HG03342 (cell line): Measurements from ENCODE around the gene CFP.

ENCODE experiments used
- ATAC-seq: cut with Tn5 transposase; IDR thresholded peaks from one replicate; pipeline ENCODE4 v1.9.1; 2021; ENCODE audit warnings: mild to moderate bottlenecking, moderate library complexity; ENCODE audit not compliant: unreplicated experiment

The CFP gene

DNA sequence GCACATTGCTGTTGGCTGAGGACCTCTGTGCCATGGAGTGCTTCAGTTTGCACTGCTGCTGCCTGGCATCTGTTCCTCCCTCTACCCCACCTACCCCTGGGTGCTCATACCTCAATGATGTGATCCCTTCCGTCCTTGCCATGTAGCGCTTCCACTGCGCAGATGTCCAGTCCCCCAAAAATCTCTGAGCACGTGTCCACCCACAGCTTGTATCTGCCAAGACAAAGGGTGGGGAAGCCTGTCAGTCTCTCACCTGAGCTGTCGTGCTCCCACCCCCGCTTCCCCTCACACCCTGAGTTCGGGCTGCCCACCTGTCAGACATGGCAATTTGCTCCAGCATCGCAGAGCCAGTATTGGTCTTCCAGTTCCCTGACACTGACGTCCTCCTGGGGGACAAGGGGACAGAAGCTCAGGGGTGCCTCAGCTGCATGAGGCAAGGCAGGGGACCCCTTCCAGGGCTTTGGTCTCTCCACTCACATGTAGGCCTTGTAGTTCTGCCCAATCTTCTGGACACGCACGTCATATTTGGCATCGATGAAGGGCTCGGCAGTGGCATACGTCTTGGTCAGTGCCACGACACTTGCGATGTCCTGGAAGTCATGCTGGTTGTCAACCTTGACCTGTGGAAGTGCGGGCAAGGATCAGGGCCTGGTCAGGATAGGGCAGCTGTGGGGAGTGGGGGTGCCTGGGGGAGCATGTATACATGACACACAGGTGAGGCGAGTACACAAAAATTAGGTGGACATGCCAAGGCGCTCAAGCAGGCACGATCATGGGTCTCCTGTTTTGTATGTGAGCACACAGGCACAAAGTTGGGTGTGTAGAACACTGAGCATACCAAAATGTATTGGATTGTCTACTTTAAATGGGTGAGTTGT lies 53.5 kb downstream of the CFP start:
- ATAC-seq: no peak

DNA sequence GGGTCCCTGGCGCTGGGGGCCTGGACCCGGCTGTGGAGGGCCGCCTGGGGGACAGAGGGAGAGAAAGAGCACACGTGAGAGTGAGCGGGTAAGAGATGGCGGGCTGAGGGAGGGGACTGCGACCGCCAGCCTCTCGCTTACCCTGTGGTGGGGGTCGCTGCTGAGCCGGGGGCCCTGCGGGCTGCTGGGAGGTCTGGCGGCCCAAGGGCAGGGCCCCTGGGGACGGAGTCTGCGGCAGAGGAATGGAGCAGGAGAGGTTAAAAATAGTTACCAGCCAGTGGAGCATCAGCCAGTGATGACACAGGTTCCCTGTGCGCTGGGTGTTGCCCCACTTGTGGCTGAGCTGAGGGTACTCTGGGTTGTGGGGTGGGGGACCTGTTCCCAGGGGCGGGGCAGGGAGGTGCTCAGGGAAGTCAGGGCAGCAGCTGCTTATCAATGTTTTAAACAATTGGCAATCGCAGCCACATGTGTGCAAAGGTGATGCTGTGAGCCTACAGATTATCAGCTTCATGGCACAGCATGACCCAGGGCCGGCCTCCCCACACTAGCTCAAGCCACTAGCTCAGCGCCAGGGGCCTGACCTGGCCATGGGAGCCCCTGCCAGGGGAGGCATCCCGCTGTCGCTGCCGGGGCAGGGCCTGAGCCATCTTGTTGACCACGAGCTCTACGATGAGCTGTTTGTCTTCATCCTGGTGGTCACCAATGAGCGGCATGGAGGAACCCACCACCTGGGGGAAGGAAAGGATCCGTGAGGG lies 55.0 kb downstream of the CFP start:
- ATAC-seq: no peak

DNA sequence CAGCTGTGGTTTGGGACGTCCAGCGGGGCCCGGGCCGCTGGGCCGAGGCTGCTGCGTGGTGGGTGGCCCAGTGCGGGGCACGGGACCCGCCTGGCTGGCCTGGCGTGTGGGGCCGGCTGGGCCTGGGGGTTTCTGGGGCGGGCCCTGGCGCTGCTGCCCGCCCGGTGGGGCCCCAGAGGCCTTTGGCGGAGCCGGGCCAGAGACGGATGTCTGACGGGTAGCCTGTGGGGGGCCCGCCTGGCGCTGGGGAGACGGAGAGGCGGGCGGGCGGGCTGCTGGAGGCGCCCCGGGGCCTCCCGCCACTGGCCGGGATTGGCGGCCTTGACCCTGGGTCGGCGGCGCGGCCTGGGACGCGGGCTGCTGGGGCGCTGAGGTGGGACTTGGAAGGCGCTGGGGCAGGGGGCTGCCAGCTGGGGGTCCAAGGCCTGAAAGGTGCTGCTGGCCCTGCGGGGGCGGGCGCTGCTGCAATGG lies 55.6 kb downstream of the CFP start:
- no peak for ATAC-seq

DNA sequence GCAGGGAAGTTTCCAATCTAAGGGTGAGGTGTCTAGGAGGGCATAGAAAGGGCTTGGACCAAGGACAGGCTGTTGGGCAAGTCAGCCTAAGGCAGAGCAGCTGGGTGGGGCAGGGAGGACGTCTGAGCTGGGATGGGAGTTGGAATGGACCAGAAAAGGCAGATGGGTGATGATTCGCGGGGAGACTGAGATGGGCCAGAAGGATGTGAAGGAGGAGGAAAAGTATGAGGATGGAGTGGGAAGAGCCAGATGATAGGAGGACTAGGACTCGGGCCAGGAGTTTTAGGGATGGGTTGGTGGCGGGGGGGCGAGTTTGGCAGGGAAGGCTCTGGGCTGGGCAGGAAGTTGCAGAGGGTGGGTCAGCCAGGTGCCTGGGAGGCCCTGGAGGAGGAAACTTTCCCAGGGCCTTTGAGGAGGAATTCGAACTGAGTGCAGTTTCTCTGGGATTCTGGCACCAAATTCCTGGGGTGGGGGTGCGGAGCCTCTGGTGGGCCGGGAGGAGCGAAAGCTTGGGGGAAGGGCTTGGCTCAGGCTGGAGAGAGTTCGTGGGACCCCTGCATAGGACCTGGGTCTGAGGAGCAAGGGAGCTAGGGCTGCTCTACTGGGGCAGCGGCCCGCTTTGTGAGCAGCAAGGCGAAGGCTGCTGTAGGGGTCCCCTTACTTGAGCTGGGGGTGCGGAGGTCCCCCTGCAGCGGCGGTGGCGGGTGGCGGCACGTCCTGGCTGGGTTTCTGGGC lies 56.2 kb downstream of the CFP start:
- ATAC-seq: no peak
